K562 (cell line): Measurements from ENCODE around the gene UNC119B.

Experiments used
- FOXJ2 ChIP-seq: fragments of 200-800 bp; sonication (Bioruptor generic); IDR thresholded peaks from 2 replicates; pipeline ENCODE4 v1.6.1; 2016; ENCODE audit warnings: missing genetic modification characterization, missing compliant biosample characterization
- SIN3A ChIP-seq, 2 experiments: fragments of 150-350 bp in 1 of 2; IDR thresholded peaks; 2 replicates each; pipeline ENCODE4 v1.6.1; 2011 to 2016; ENCODE audit warnings: borderline replicate concordance in 2 of 2, low read depth in 2 of 2, low read length in 2 of 2, mild to moderate bottlenecking in 2 of 2, moderate library complexity in 2 of 2; ENCODE audit not compliant: control insufficient read depth in 1 of 2
- SP2 ChIP-seq: IDR thresholded peaks from 2 replicates; pipeline ENCODE4 v1.6.1; 2011; ENCODE audit warnings: mild to moderate bottlenecking, low read depth, low read length, moderate library complexity; ENCODE audit not compliant: poor library complexity, severe bottlenecking; ENCODE audit errors: extremely low read depth
- ZBED1 ChIP-seq: IDR thresholded peaks from 2 replicates; pipeline ENCODE4 v1.6.1; 2014

- no peak for TF ChIP-seq ZBED1
- no peak for TF ChIP-seq SP2
- no peak for TF ChIP-seq FOXJ2 (tag)
- TF ChIP-seq SIN3A (IDR thresholded peaks at IDR 0.05; ENCODE audit: borderline replicate concordance in 2 of 2, control insufficient read depth in 1 of 2, low read depth in 2 of 2, low read length in 2 of 2) = no peak
Measured at GRCh38 chr12:120719496-120720233, 9.4 kb downstream of the UNC119B start.
